ENCODE results near the gene MAP2K7.

GRCh38 chr19:7927605-7928333 lies 24.1 kb downstream of the MAP2K7 start:
- TF ChIP-seq POLR2AphosphoS5 (IDR thresholded peaks at IDR 0.05) (no peak), POLR2A (IDR thresholded peaks at IDR 0.05) (no peak)

Data from transverse colon (tissue), 3 donors.